Activated CD8-positive, alpha-beta memory T cell treated with anti-CD3 and anti-CD28 coated beads for 1 hour (primary cell): ENCODE measurements around the gene CABLES1.
"Not testable (repeated sequence)": the region's sequence is repeated elsewhere in the genome, so short reads cannot be mapped to it uniquely, and the experiment has no call there.

ENCODE experiments used
- DNase-seq, 2 donors: peaks; one replicate each; pipeline ENCODE4 v3.0.0-alpha.2; 2020; ENCODE audit warnings: low read depth in 1 of 2; ENCODE audit errors: extremely low read depth in 1 of 2

Gene CABLES1

GRCh38 chr18:23238651-23239349, 103.5 kb downstream of the CABLES1 start:
- DNase-seq = no peak

- DNase-seq = no peak
These were observed 104.0 kb downstream of the CABLES1 start for GRCh38 chr18:23239350-23239692.

GRCh38 chr18:23239885-23240608, 104.8 kb downstream of the CABLES1 start:
- DNase-seq = no peak

GRCh38 chr18:23240609-23240930, 105.3 kb downstream of the CABLES1 start:
- DNase-seq = no peak

- not testable (repeated sequence) for DNase-seq
These were observed 106.7 kb downstream of the CABLES1 start for GRCh38 chr18:23241833-23242496.

- no peak for DNase-seq
These were observed 107.9 kb downstream of the CABLES1 start for GRCh38 chr18:23243178-23243577.

- DNase-seq = no peak
These were observed 108.5 kb downstream of the CABLES1 start for GRCh38 chr18:23243816-23244215.

- DNase-seq = no peak
These were observed 109.1 kb downstream of the CABLES1 start for GRCh38 chr18:23244401-23244800.

- no peak for DNase-seq
These were observed 110.2 kb downstream of the CABLES1 start for GRCh38 chr18:23245461-23245860.

- no peak for DNase-seq
These were observed 112.0 kb downstream of the CABLES1 start for GRCh38 chr18:23247331-23247730.

- no peak for DNase-seq
These were observed 112.6 kb downstream of the CABLES1 start for GRCh38 chr18:23247896-23248295.

- DNase-seq = no peak
These were observed 113.5 kb downstream of the CABLES1 start for GRCh38 chr18:23248826-23249225.

GRCh38 chr18:23249348-23249747, 114.1 kb downstream of the CABLES1 start:
- DNase-seq = no peak

GRCh38 chr18:23250893-23251656, 115.8 kb downstream of the CABLES1 start:
- DNase-seq = no peak

- DNase-seq = no peak
These were observed 118.3 kb downstream of the CABLES1 start for GRCh38 chr18:23253630-23254029.

- DNase-seq = no peak
These were observed 121.9 kb downstream of the CABLES1 start for GRCh38 chr18:23257137-23257536.

- DNase-seq = no peak
These were observed 122.6 kb downstream of the CABLES1 start for GRCh38 chr18:23257686-23258565.

GRCh38 chr18:23258566-23259469, 123.5 kb downstream of the CABLES1 start:
- DNase-seq = no peak
